Keratinocyte (primary cell): ENCODE measurements around the gene MYO1G. TPM values are rescaled to one million over a fixed set of nuclear protein-coding genes. Genes with fewer than 3 reads are reported as not detected.

Source experiments
- DNase-seq: peaks from one replicate; pipeline ENCODE4 v3.0.0-alpha.2; 2011; ENCODE audit warnings: low read depth, missing footprints, low spot score
- FAIRE-seq: peaks from 2 replicates; lab custom pipeline; 2011; peaks lifted over from hg19 to GRCh38; lab: Jason Lieb, UNC
- H2AFZ ChIP-seq: 2 replicates; pipeline ENCODE4 v1.6.0; 2012; ENCODE audit warnings: low read length, control low read depth, inconsistent platforms; ENCODE audit not compliant: control insufficient read depth
- H3K27ac ChIP-seq: 2 replicates; pipeline ENCODE4 v1.5.1; 2011; ENCODE audit warnings: low read length; ENCODE audit not compliant: control insufficient read depth, insufficient read depth
- H3K27me3 ChIP-seq: 3 replicates; pipeline ENCODE4 v1.6.0; 2011; ENCODE audit warnings: low read length; ENCODE audit not compliant: control insufficient read depth, insufficient read depth; ENCODE audit errors: extremely low read depth
- H3K36me3 ChIP-seq, 2 experiments: 2 replicates in 1 of 2; 3 replicates in 1 of 2; pipeline ENCODE4 v1.5.1; 2011; ENCODE audit warnings: low read length in 2 of 2, mild to moderate bottlenecking in 1 of 2; ENCODE audit not compliant: control insufficient read depth in 2 of 2, insufficient read depth in 2 of 2; ENCODE audit errors: extremely low read depth in 1 of 2
- H3K4me1 ChIP-seq: 3 replicates; pipeline ENCODE4 v1.5.1; 2011; ENCODE audit warnings: low read length; ENCODE audit not compliant: control insufficient read depth, insufficient read depth; ENCODE audit errors: extremely low read depth
- H3K4me2 ChIP-seq: 3 replicates; pipeline ENCODE4 v1.6.0; 2011; ENCODE audit warnings: low read depth, low read length; ENCODE audit not compliant: control insufficient read depth, insufficient read depth; ENCODE audit errors: extremely low read depth
- H3K4me3 ChIP-seq, 3 experiments: fragments of 200-600 bp in 1 of 3; sonication (generic) in 1 of 3; 2 replicates in 2 of 3; 3 replicates in 1 of 3; pipeline ENCODE4 v1.5.1; 2011 to 2016; ENCODE audit warnings: low read length in 3 of 3, mild to moderate bottlenecking in 3 of 3, control low read depth in 2 of 3, inconsistent platforms in 1 of 3, low read depth in 1 of 3, mixed read lengths in 1 of 3, mixed run types in 1 of 3, moderate library complexity in 1 of 3; ENCODE audit not compliant: control insufficient read depth in 2 of 3, insufficient read depth in 2 of 3; ENCODE audit errors: extremely low read depth in 1 of 3
- H3K79me2 ChIP-seq: 2 replicates; pipeline ENCODE4 v1.6.0; 2012; ENCODE audit warnings: low read length; ENCODE audit not compliant: control insufficient read depth, insufficient read depth
- H3K9ac ChIP-seq: 3 replicates; pipeline ENCODE4 v1.6.0; 2011; ENCODE audit warnings: low read length; ENCODE audit not compliant: control insufficient read depth, insufficient read depth; ENCODE audit errors: extremely low read depth
- H3K9me1 ChIP-seq: 3 replicates; pipeline ENCODE4 v1.6.0; 2011; ENCODE audit warnings: low read length; ENCODE audit not compliant: control insufficient read depth, insufficient read depth; ENCODE audit errors: extremely low read depth
- H3K9me3 ChIP-seq: 2 replicates; pipeline ENCODE4 v1.5.1; 2012; ENCODE audit warnings: low read depth, low read length; ENCODE audit not compliant: control insufficient read depth
- H4K20me1 ChIP-seq: 3 replicates; pipeline ENCODE4 v1.6.0; 2011; ENCODE audit warnings: low read length; ENCODE audit not compliant: control insufficient read depth, insufficient read depth; ENCODE audit errors: extremely low read depth
- CTCF ChIP-seq, 3 experiments: IDR thresholded peaks in 1 of 3; conservative IDR thresholded peaks in 1 of 3; optimal IDR thresholded peaks in 1 of 3; 2 replicates in 2 of 3; 3 replicates in 1 of 3; pipeline versions ENCODE3 to v1.5.1; 2011; ENCODE audit warnings: low read length in 3 of 3, mild to moderate bottlenecking in 3 of 3, moderate library complexity in 2 of 3, control low read depth in 1 of 3, inconsistent platforms in 1 of 3; ENCODE audit not compliant: insufficient read depth in 2 of 3; ENCODE audit errors: extremely low read depth in 1 of 3
- EZH2 ChIP-seq: IDR thresholded peaks from one replicate; pipeline ENCODE4 v1.6.1; 2012; ENCODE audit warnings: inconsistent platforms, mild to moderate bottlenecking, low read length, moderate library complexity
- dilution Hi-C: fragments of 300-500 bp; cut with MboI; formaldehyde crosslinking; loops from one replicate; pipeline ENCODE4 v1.7.0; 2020; ENCODE audit warnings: low sequenced_read_pairs; ENCODE audit not compliant: extremely low pct_ligation_motif_present
- polyA plus RNA-seq, 5 experiments: library from polyadenylated mRNA; depleted of rRNA in 3 of 5; stranded (reverse) in 3 of 5; stranded (forward) in 1 of 5; unstranded in 1 of 5; fragments of >200 nt; gene quantifications; 1 replicate in 1 of 5; 2 replicates in 3 of 5; 3 replicates in 1 of 5; pipeline versions ENCODE4 v1.2.1 to v1.2.3, GENCODE V29; 2011 to 2012; ENCODE audit warnings: missing spikeins in 2 of 5, low read depth in 1 of 5, low replicate concordance in 1 of 5

MYO1G gene
- polyA plus RNA-seq, 1 donor (not counting 4 experiments of a cell fraction or from before 2014, with no cell fraction given): 0.03 TPM

- no peaks in the 10 kb centered on the region for H3K9me3 ChIP-seq
- TF ChIP-seq CTCF (optimal IDR thresholded peaks at IDR 0.05 in 1 of 3, IDR thresholded peaks at IDR 0.05 in 1 of 3, conservative IDR thresholded peaks at IDR 0.05 in 1 of 3; ENCODE audit: extremely low read depth in 1 of 3, insufficient read depth in 2 of 3, low read length in 3 of 3) (no peak), EZH2 (no peak)
- no peak overlapping the region for H3K4me2 ChIP-seq
- H3K36me3 ChIP-seq: no peaks in the 10 kb centered on the region
- H3K4me1 ChIP-seq: peaks cover 10% of the 10 kb centered on the region
- peaks cover 24% of the 10 kb centered on the region for H3K27me3 ChIP-seq
- no peak for DNase-seq
- H3K79me2 ChIP-seq: no peaks in the 10 kb centered on the region
- no peak for FAIRE-seq
- no peak overlapping the region for H3K27ac ChIP-seq
- H2AFZ ChIP-seq: no peak overlapping the region
- H3K9me1 ChIP-seq: no peaks in the 10 kb centered on the region
- H3K9ac ChIP-seq: no peak overlapping the region
- no peak overlapping the region for H3K4me3 ChIP-seq
- dilution Hi-C loops: no loop called here
- H4K20me1 ChIP-seq: no peaks in the 10 kb centered on the region
Observed at GRCh38 chr7:44964831-44965440, 13.9 kb downstream of the MYO1G start.

GRCh38 chr7:44964384-44964830 is 14.4 kb downstream of the MYO1G start:
- Histone ChIP-seq H3K27me3 (peaks cover 24% of the 10 kb centered on the region), H3K9ac (no peak overlapping the region), H3K79me2 (no peaks in the 10 kb centered on the region), H3K4me3 (no peak overlapping the region), H3K36me3 (no peaks in the 10 kb centered on the region), H4K20me1 (no peaks in the 10 kb centered on the region), H3K4me1 (peaks cover 15% of the 10 kb centered on the region), H3K9me1 (no peaks in the 10 kb centered on the region), H2AFZ (no peak overlapping the region), H3K27ac (no peak overlapping the region), H3K4me2 (no peak overlapping the region), H3K9me3 (no peaks in the 10 kb centered on the region)
- dilution Hi-C loops: no loop called here
- TF ChIP-seq EZH2 (no peak), CTCF (optimal IDR thresholded peaks at IDR 0.05 in 1 of 3, IDR thresholded peaks at IDR 0.05 in 1 of 3, conservative IDR thresholded peaks at IDR 0.05 in 1 of 3; ENCODE audit: extremely low read depth in 1 of 3, insufficient read depth in 2 of 3, low read length in 3 of 3) (peak; percentile 40 to 63 (median 47))
- DNase-seq: no peak
- no peak for FAIRE-seq
